K562 (cell line): Measurements from ENCODE around the gene DYSF. TPM values are rescaled to one million over a fixed set of nuclear protein-coding genes. Genes with fewer than 3 reads are reported as not detected.

Experiments used
- ATAC-seq: fragments of 200-7000 bp; cut with Tn5 transposase; 3 replicates; pipeline ENCODE4 v1.9.1; 2020; ENCODE audit warnings: moderate library complexity
- BruUV-seq: library from RNA; stranded (reverse); fragments of 400-500 nt; replicated peaks from 2 replicates; lab custom pipeline; 2021; lab: Mats Ljungman, UMichigan
- CTCF ChIA-PET: fragments of 300-600 bp; formaldehyde crosslinking; extraction: SDS; loops from one replicate; lab custom pipeline; 2021; ENCODE audit warnings: low intra/inter-chr PET ratio; lab: Yijun Ruan, JAX
- POLR2A ChIA-PET: fragments of 300-600, 350-650 bp; sonication (Branson Sonifier 250); formaldehyde crosslinking; extraction: SDS; loops from one replicate; lab custom pipeline; 2021; ENCODE audit warnings: antibody characterized with exemption, inconsistent platforms; lab: Yijun Ruan, JAX
- DNase-seq, 4 experiments: peaks; one replicate each; pipeline versions ENCODE4 v3.0.0 to v3.0.0-alpha.2; 2011 to 2018; ENCODE audit warnings: low spot score in 3 of 4, mixed read lengths in 3 of 4; ENCODE audit errors: extremely low read depth in 1 of 4
- FAIRE-seq: peaks from 2 replicates; lab custom pipeline; 2011; peaks lifted over from hg19 to GRCh38; lab: Jason Lieb, UNC
- H2AFZ ChIP-seq: 2 replicates; pipeline ENCODE4 v1.6.0; 2011; ENCODE audit warnings: low read depth, low read length, control low read depth, inconsistent platforms
- H3K27ac ChIP-seq: fragments of 200-600 bp; 3 replicates; pipeline ENCODE4 v1.8.0; 2011; ENCODE audit warnings: low read depth, mild to moderate bottlenecking, control low read depth, inconsistent platforms, low read length, moderate library complexity, mixed read lengths; ENCODE audit errors: extremely low read depth
- H3K27me3 ChIP-seq, 2 experiments: fragments of 300-600 bp in 1 of 2; 2 replicates in 1 of 2; 3 replicates in 1 of 2; pipeline versions ENCODE4 v1.6.0 to v1.8.0; 2011; ENCODE audit warnings: inconsistent platforms in 2 of 2, low read length in 2 of 2, mild to moderate bottlenecking in 1 of 2, mixed read lengths in 1 of 2, moderate library complexity in 1 of 2; ENCODE audit not compliant: control insufficient read depth in 2 of 2, insufficient read depth in 2 of 2
- H3K36me3 ChIP-seq: fragments of 300-600 bp; 3 replicates; pipeline ENCODE4 v1.8.0; 2011; ENCODE audit warnings: mild to moderate bottlenecking, low read length, inconsistent platforms; ENCODE audit not compliant: control insufficient read depth, insufficient read depth
- H3K4me1 ChIP-seq, 2 experiments: fragments of 200-600 bp in 1 of 2; replicated peaks in 1 of 2; 2 replicates in 1 of 2; 3 replicates in 1 of 2; pipeline versions ENCODE4 v1.5.1 to v1.8.0; 2011; ENCODE audit warnings: inconsistent platforms in 2 of 2, low read length in 2 of 2, mild to moderate bottlenecking in 1 of 2, mixed read lengths in 1 of 2, moderate library complexity in 1 of 2; ENCODE audit not compliant: control insufficient read depth in 2 of 2, insufficient read depth in 2 of 2
- H3K4me2 ChIP-seq: 2 replicates; pipeline ENCODE4 v1.6.1; 2011; ENCODE audit warnings: low read length, control low read depth, inconsistent platforms, mixed read lengths; ENCODE audit not compliant: insufficient read depth
- H3K4me3 ChIP-seq: fragments of 200-600 bp; sonication (generic), shearing (Covaris generic); 2 replicates; pipeline ENCODE4 v1.5.1; 2016; ENCODE audit warnings: control low read depth, inconsistent platforms
- H3K79me2 ChIP-seq: fragments of 200-600 bp; 3 replicates; pipeline ENCODE4 v1.8.0; 2011; ENCODE audit warnings: low read length, inconsistent platforms; ENCODE audit not compliant: control insufficient read depth, insufficient read depth
- H3K9ac ChIP-seq, 2 experiments: 2 replicates each; pipeline versions ENCODE4 v1.6.0 to v1.6.1; 2011; ENCODE audit warnings: low read depth in 2 of 2, low read length in 2 of 2, control low read depth in 1 of 2, inconsistent platforms in 1 of 2, mild to moderate bottlenecking in 1 of 2, mixed read lengths in 1 of 2; ENCODE audit not compliant: insufficient read depth in 1 of 2
- H3K9me1 ChIP-seq: one replicate; pipeline ENCODE4 v1.6.0; 2011; ENCODE audit warnings: inconsistent platforms, mild to moderate bottlenecking, low read length, moderate library complexity; ENCODE audit not compliant: control insufficient read depth, insufficient read depth
- H3K9me3 ChIP-seq: replicated peaks from 2 replicates; pipeline ENCODE4 v1.5.1; 2011; ENCODE audit warnings: low read depth, low read length, inconsistent platforms; ENCODE audit not compliant: control insufficient read depth, insufficient read depth
- H4K20me1 ChIP-seq: replicated peaks from 2 replicates; pipeline ENCODE4 v1.6.1; 2011; ENCODE audit warnings: low read length, inconsistent platforms, mixed read lengths; ENCODE audit not compliant: control insufficient read depth, insufficient read depth
- ELK1 ChIP-seq: sonication (generic); formaldehyde crosslinking; IDR thresholded peaks from 2 replicates; pipeline ENCODE4 v1.8.1; 2022; ENCODE audit warnings: missing genetic modification reagents
- KHSRP ChIP-seq: fragments of 450-650 bp; IDR thresholded peaks from 2 replicates; pipeline ENCODE4 v1.6.1; 2017
- PREB ChIP-seq: sonication (generic); formaldehyde crosslinking; IDR thresholded peaks from 2 replicates; pipeline ENCODE4 v1.8.1; 2023; ENCODE audit warnings: mild to moderate bottlenecking, missing genetic modification reagents
- VEZF1 ChIP-seq: fragments of 200-800 bp; sonication (Bioruptor generic); IDR thresholded peaks from 2 replicates; pipeline ENCODE4 v1.6.1; 2017; ENCODE audit warnings: missing genetic modification characterization, missing compliant biosample characterization
- ZNF408 ChIP-seq: fragments of 250-450 bp; sonication (Bioruptor Pico); IDR thresholded peaks from 2 replicates; pipeline ENCODE4 v1.4.0; 2020; ENCODE audit warnings: low read depth, mild to moderate bottlenecking, moderate library complexity
- WGBS: fragments of 100-300 bp; shearing (Covaris generic); methylation state at CpG from one replicate; pipeline ENCODE4 v1.1.6; 2016; ENCODE audit warnings: low coverage, mixed read lengths; ENCODE audit not compliant: insufficient coverage; ENCODE audit errors: missing lambda C conversion rate; 5-methylcytosine and 5-hydroxymethylcytosine counted together
- in situ Hi-C: fragments of 300-500 bp; cut with MboI; formaldehyde crosslinking; loops from 4 replicates; pipeline ENCODE4 v1.15.0; 2018; ENCODE audit warnings: inconsistent platforms, mixed read lengths
- intact Hi-C: fragments of 100-400 bp; cut with micrococcal nuclease; formaldehyde crosslinking; loops from 2 replicates; pipeline ENCODE4 v1.14.2; 2022
- polyA plus RNA-seq, 8 experiments: library from polyadenylated mRNA; depleted of rRNA in 4 of 8; stranded (reverse) in 5 of 8; unstranded in 3 of 8; fragments of >200 nt; fragmentation: Nextera tagmentation in 2 of 8; fragmentation: Illumina TruSeq in 1 of 8; extraction: Ambion mirVana in 2 of 8; extraction: Trizol in 1 of 8; gene quantifications; 2 replicates each; pipeline versions ENCODE4 v1.2.1 to v1.2.3, GENCODE V29; 2011 to 2014; ENCODE audit warnings: inconsistent platforms in 1 of 8, missing spikeins in 1 of 8
- total RNA-seq, 7 experiments: library from RNA; depleted of rRNA in 6 of 7; stranded (reverse); fragments of >200 nt in 6 of 7; fragmentation: Illumina TruSeq in 2 of 7; extraction: Trizol in 2 of 7; gene quantifications; 2 replicates each; pipeline versions ENCODE4 v1.2.1 to v1.2.3, GENCODE V29; 2011 to 2021; ENCODE audit warnings: low replicate concordance in 1 of 7

DYSF gene
- total and polyA plus RNA-seq, 9 of the 15 experiments (the other 6 are each of a cell fraction or from before 2014, with no cell fraction given), result 0.01 to 0.80 (median 0.29) TPM

GRCh38 chr2:71700658-71701397 lies 247.5 kb downstream of the DYSF start:
- FAIRE-seq (no peak), DNase-seq (no peak), ATAC-seq (no peak)
- intact Hi-C loops, result no loop called here
- H3K79me2 ChIP-seq, result no peaks in the 10 kb centered on the region
- H3K27ac ChIP-seq, result no peak overlapping the region
- WGBS, result 8% methylated on average over 15 of the region's 21 CpGs
- no TSS peak for BruUV-seq
- peaks cover 8 to 61% of the 10 kb centered on the region in 2 experiments; a peak in 4 of 5 replicates for H3K27me3 ChIP-seq
- no peak overlapping the region for H3K4me3 ChIP-seq
- no peaks in the 10 kb centered on the region for H3K9me3 ChIP-seq
- peaks cover 12% of the 10 kb centered on the region; the same call in 1 of the 2 replicates for H4K20me1 ChIP-seq
- H3K36me3 ChIP-seq, result no peaks in the 10 kb centered on the region
- H3K9me1 ChIP-seq, result no peaks in the 10 kb centered on the region
- H3K9ac ChIP-seq, result no peak overlapping the region
- H3K4me1 ChIP-seq, result no peaks in the 10 kb centered on the region
- H3K4me2 ChIP-seq, result no peak overlapping the region
- in situ Hi-C loops, result no loop called here
- POLR2A ChIA-PET, result no interaction called here
- TF ChIP-seq PREB (CRISPR knock-in tag), result no peak
- no peak for TF ChIP-seq ELK1
- no peak for TF ChIP-seq VEZF1 (CRISPR knock-in tag)
- TF ChIP-seq KHSRP, result no peak
- no peak for TF ChIP-seq ZNF408 (CRISPR knock-in tag)
- CTCF ChIA-PET, result no interaction called here
- H2AFZ ChIP-seq, result no peak overlapping the region
